K562 (cell line): ENCODE results near the gene KIF26B.

Experiments
- CBX5 ChIP-seq: IDR thresholded peaks from 2 replicates; pipeline ENCODE4 v1.6.1; 2014; ENCODE audit warnings: low read depth, borderline replicate concordance
- CREM ChIP-seq: IDR thresholded peaks from 2 replicates; pipeline ENCODE4 v1.6.1; 2014; ENCODE audit warnings: antibody characterized with exemption, low read depth
- CTCF ChIP-seq, 3 experiments: IDR thresholded peaks in 2 of 3; conservative IDR thresholded peaks in 1 of 3; 2 replicates each; pipeline ENCODE4 v1.5.1; 2011 to 2012; ENCODE audit warnings: low read length in 3 of 3, mild to moderate bottlenecking in 3 of 3, control low read depth in 2 of 3, improper control_type of control experiment in 1 of 3, inconsistent platforms in 1 of 3, low read depth in 1 of 3, mixed read lengths in 1 of 3, moderate library complexity in 1 of 3; ENCODE audit not compliant: insufficient read depth in 2 of 3
- HEY1 ChIP-seq: fragments of 250-450 bp; sonication (Bioruptor Pico); IDR thresholded peaks from 2 replicates; pipeline ENCODE4 v1.5.0; 2020; ENCODE audit warnings: mild to moderate bottlenecking, moderate library complexity, borderline replicate concordance
- HINFP ChIP-seq: fragments of 450-650 bp; conservative IDR thresholded peaks from 2 replicates; pipeline ENCODE4 v1.6.1; 2016; ENCODE audit warnings: missing genetic modification characterization, low read depth, mild to moderate bottlenecking, control low read depth, missing compliant biosample characterization
- NFXL1 ChIP-seq: fragments of 450-650 bp; formaldehyde crosslinking; IDR thresholded peaks from 2 replicates; pipeline ENCODE4 v1.4.0; 2021; ENCODE audit warnings: mild to moderate bottlenecking
- POLR2A ChIP-seq: fragments of 450-650 bp; conservative IDR thresholded peaks from 2 replicates; pipeline ENCODE4 v1.6.1; 2016
- RBM22 ChIP-seq: fragments of 200-400 bp; formaldehyde crosslinking; IDR thresholded peaks from 2 replicates; pipeline ENCODE4 v1.6.1; 2018; ENCODE audit warnings: low read length, low read depth; ENCODE audit not compliant: poor library complexity, severe bottlenecking
- SRF ChIP-seq, 2 experiments: fragments of 250-450, 450-650 bp in 1 of 2; sonication (Bioruptor Pico) in 1 of 2; sonication (generic) in 1 of 2; formaldehyde crosslinking; IDR thresholded peaks; 2 replicates each; pipeline versions ENCODE4 v1.5.0 to v1.5.1; 2020 to 2022; ENCODE audit warnings: mild to moderate bottlenecking in 1 of 2, missing genetic modification reagents in 1 of 2
- ZBTB11 ChIP-seq, 3 experiments: fragments of 200-800 bp in 1 of 3; fragments of 250-450 bp in 1 of 3; fragments of 450-650 bp in 1 of 3; sonication (Bioruptor Pico) in 1 of 3; sonication (Bioruptor generic) in 1 of 3; formaldehyde crosslinking in 1 of 3; IDR thresholded peaks; 2 replicates each; pipeline versions ENCODE4 v1.6.1 to v1.8.0; 2016 to 2022; ENCODE audit warnings: mild to moderate bottlenecking in 2 of 3, missing genetic modification characterization in 2 of 3, missing compliant biosample characterization in 1 of 3, moderate library complexity in 1 of 3
- TF ChIP-seq, protein P1 (sequence below): sonication (generic); formaldehyde crosslinking; IDR thresholded peaks from 2 replicates; pipeline ENCODE4 v1.8.0; 2023; ENCODE audit warnings: missing genetic modification reagents, mild to moderate bottlenecking, borderline replicate concordance
- TF ChIP-seq, protein P2 (sequence below): fragments of 450-650 bp; formaldehyde crosslinking; IDR thresholded peaks from 2 replicates; pipeline ENCODE4 v1.4.0; 2020; ENCODE audit warnings: mild to moderate bottlenecking, moderate library complexity
- TF ChIP-seq, protein P3 (sequence below): fragments of 450-650 bp; IDR thresholded peaks from 2 replicates; pipeline ENCODE4 v1.6.1; 2016

- TF ChIP-seq HEY1 (no peak), CREM (no peak), RBM22 (no peak), CBX5 (no peak), POLR2A (no peak), ZBTB11 (CRISPR knock-in tag; IDR thresholded peaks at IDR 0.05) (no peak), SRF (CRISPR knock-in tag; IDR thresholded peaks at IDR 0.05) (no peak), NFXL1 (CRISPR knock-in tag) (no peak), HINFP (tag) (no peak), CTCF (IDR thresholded peaks at IDR 0.05 in 2 of 3, conservative IDR thresholded peaks at IDR 0.05 in 1 of 3; ENCODE audit: insufficient read depth in 2 of 3, low read depth in 1 of 3, low read length in 3 of 3) (no peak)
- TF ChIP-seq, protein P1, sequence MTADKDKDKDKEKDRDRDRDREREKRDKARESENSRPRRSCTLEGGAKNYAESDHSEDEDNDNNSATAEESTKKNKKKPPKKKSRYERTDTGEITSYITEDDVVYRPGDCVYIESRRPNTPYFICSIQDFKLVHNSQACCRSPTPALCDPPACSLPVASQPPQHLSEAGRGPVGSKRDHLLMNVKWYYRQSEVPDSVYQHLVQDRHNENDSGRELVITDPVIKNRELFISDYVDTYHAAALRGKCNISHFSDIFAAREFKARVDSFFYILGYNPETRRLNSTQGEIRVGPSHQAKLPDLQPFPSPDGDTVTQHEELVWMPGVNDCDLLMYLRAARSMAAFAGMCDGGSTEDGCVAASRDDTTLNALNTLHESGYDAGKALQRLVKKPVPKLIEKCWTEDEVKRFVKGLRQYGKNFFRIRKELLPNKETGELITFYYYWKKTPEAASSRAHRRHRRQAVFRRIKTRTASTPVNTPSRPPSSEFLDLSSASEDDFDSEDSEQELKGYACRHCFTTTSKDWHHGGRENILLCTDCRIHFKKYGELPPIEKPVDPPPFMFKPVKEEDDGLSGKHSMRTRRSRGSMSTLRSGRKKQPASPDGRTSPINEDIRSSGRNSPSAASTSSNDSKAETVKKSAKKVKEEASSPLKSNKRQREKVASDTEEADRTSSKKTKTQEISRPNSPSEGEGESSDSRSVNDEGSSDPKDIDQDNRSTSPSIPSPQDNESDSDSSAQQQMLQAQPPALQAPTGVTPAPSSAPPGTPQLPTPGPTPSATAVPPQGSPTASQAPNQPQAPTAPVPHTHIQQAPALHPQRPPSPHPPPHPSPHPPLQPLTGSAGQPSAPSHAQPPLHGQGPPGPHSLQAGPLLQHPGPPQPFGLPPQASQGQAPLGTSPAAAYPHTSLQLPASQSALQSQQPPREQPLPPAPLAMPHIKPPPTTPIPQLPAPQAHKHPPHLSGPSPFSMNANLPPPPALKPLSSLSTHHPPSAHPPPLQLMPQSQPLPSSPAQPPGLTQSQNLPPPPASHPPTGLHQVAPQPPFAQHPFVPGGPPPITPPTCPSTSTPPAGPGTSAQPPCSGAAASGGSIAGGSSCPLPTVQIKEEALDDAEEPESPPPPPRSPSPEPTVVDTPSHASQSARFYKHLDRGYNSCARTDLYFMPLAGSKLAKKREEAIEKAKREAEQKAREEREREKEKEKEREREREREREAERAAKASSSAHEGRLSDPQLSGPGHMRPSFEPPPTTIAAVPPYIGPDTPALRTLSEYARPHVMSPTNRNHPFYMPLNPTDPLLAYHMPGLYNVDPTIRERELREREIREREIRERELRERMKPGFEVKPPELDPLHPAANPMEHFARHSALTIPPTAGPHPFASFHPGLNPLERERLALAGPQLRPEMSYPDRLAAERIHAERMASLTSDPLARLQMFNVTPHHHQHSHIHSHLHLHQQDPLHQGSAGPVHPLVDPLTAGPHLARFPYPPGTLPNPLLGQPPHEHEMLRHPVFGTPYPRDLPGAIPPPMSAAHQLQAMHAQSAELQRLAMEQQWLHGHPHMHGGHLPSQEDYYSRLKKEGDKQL (CRISPR knock-in tag), result no peak
- TF ChIP-seq, protein P2, sequence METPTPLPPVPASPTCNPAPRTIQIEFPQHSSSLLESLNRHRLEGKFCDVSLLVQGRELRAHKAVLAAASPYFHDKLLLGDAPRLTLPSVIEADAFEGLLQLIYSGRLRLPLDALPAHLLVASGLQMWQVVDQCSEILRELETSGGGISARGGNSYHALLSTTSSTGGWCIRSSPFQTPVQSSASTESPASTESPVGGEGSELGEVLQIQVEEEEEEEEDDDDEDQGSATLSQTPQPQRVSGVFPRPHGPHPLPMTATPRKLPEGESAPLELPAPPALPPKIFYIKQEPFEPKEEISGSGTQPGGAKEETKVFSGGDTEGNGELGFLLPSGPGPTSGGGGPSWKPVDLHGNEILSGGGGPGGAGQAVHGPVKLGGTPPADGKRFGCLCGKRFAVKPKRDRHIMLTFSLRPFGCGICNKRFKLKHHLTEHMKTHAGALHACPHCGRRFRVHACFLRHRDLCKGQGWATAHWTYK (CRISPR knock-in tag), result no peak
- TF ChIP-seq, protein P3, sequence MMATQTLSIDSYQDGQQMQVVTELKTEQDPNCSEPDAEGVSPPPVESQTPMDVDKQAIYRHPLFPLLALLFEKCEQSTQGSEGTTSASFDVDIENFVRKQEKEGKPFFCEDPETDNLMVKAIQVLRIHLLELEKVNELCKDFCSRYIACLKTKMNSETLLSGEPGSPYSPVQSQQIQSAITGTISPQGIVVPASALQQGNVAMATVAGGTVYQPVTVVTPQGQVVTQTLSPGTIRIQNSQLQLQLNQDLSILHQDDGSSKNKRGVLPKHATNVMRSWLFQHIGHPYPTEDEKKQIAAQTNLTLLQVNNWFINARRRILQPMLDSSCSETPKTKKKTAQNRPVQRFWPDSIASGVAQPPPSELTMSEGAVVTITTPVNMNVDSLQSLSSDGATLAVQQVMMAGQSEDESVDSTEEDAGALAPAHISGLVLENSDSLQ, result no peak
Observed at GRCh38 chr1:245180496-245181157, 25.8 kb downstream of the KIF26B start.
